ENCODE data around the gene MCAT. TPM values are rescaled to one million over a fixed set of nuclear protein-coding genes. Genes with fewer than 3 reads are reported as not detected.

The MCAT gene
- total and polyA plus RNA-seq, 2 of the 4 experiments (the other 2 are of a cell fraction) = 7.3 to 19.7 TPM

- TF ChIP-seq MAFK (IDR thresholded peaks at IDR 0.05; ENCODE audit: low read depth, low read length) = no peak
- no peak for TF ChIP-seq RAD21 (IDR thresholded peaks at IDR 0.05; ENCODE audit: low read length)
- no peak for TF ChIP-seq CTCF (conservative IDR thresholded peaks at IDR 0.05; ENCODE audit: low read depth, low read length)
- TF ChIP-seq NFE2L2 (IDR thresholded peaks at IDR 0.05; ENCODE audit: low read depth, low read length) = no peak
- no peak for TF ChIP-seq MAZ (IDR thresholded peaks at IDR 0.05; ENCODE audit: borderline replicate concordance, low read depth, low read length)
- no peak for TF ChIP-seq CEBPB (IDR thresholded peaks at IDR 0.05; ENCODE audit: low read depth, low read length)
- TF ChIP-seq RCOR1 (IDR thresholded peaks at IDR 0.05; ENCODE audit: insufficient replicate concordance, low read length) = no peak
- TF ChIP-seq SMC3 (IDR thresholded peaks at IDR 0.05; ENCODE audit: low read depth, low read length) = no peak
- no peak for TF ChIP-seq RFX5 (IDR thresholded peaks at IDR 0.05; ENCODE audit: low read depth, low read length)
- TF ChIP-seq FOS (IDR thresholded peaks at IDR 0.05; ENCODE audit: low read depth, low read length) = no peak
- no peak for TF ChIP-seq MXI1 (IDR thresholded peaks at IDR 0.05; ENCODE audit: borderline replicate concordance, low read depth, low read length)
- no peak for TF ChIP-seq POLR2A (IDR thresholded peaks at IDR 0.05; ENCODE audit: low read depth, low read length)
- Histone ChIP-seq H2BK5ac (ENCODE audit: low read depth, low read length, poor library complexity, severe bottlenecking) (no peak overlapping the region), H2AK9ac (replicated peaks; ENCODE audit: low read depth, low read length, poor library complexity) (no peak overlapping the region), H2BK20ac (ENCODE audit: low read depth, low read length) (no peak overlapping the region), H3K14ac (replicated peaks; ENCODE audit: low read depth, low read length) (no peak overlapping the region), H2AFZ (replicated peaks; ENCODE audit: low read length, poor library complexity) (no peak overlapping the region), H3K36me3 (ENCODE audit: control insufficient read depth, insufficient read depth, low read length) (peaks cover 38% of the 10 kb centered on the region), H2AK5ac (ENCODE audit: low read depth, low read length) (no peak overlapping the region), H3K79me1 (ENCODE audit: low read depth in 1 of 2, low read length in 2 of 2) (peaks cover 0 to 5% of the 10 kb centered on the region in 2 experiments; a peak in 1 of 4 replicates), H4K5ac (ENCODE audit: low read depth, low read length) (no peak overlapping the region), H2BK120ac (ENCODE audit: low read depth, low read length) (no peak overlapping the region), H3K9me1 (ENCODE audit: insufficient read depth, low read length) (no peaks in the 10 kb centered on the region), H3K23ac (ENCODE audit: low read depth, low read length) (no peak overlapping the region), H4K8ac (ENCODE audit: low read depth in 2 of 2, low read length in 2 of 2) (no peak overlapping the region), H3K18ac (ENCODE audit: low read depth, low read length) (no peak overlapping the region), H3K4me1 (ENCODE audit: control insufficient read depth, insufficient read depth, low read length) (no peaks in the 10 kb centered on the region), H3K9ac (ENCODE audit: low read depth, low read length) (no peak overlapping the region), H3K4me3 (ENCODE audit: insufficient read depth, low read depth, low read length) (no peak overlapping the region), H4K20me1 (ENCODE audit: insufficient read depth, low read length) (no peaks in the 10 kb centered on the region; the same call in 1 of the 2 replicates), H3K4me2 (ENCODE audit: low read depth, low read length) (no peak overlapping the region), H3K56ac (ENCODE audit: extremely low read depth, insufficient read depth, low read length) (no peak overlapping the region), H2BK15ac (ENCODE audit: low read depth, low read length) (no peak overlapping the region), H3K27ac (ENCODE audit: insufficient read depth, low read length) (no peak overlapping the region), H4K91ac (ENCODE audit: insufficient read depth, low read depth, low read length) (no peak overlapping the region), H3K4ac (ENCODE audit: low read depth, low read length) (no peak overlapping the region), H3K9me3 (ENCODE audit: control insufficient read depth, insufficient read depth, low read length) (no peaks in the 10 kb centered on the region), H3K27me3 (ENCODE audit: control insufficient read depth, insufficient read depth, low read length) (no peaks in the 10 kb centered on the region)
- BruUV-seq (replicated peaks) = no TSS peak
- dilution Hi-C loops (cut with HindIII; ENCODE audit: low sequenced_read_pairs, unreplicated experiment) = no loop called here
- in situ Hi-C loops (cut with MboI; ENCODE audit: low sequenced_read_pairs) = no loop called here
- no peak for ATAC-seq (ENCODE audit: low read depth)
- DNase-seq = no peak
- intact Hi-C loops (cut with micrococcal nuclease) = no loop called here
- WGBS, 2 experiments (ENCODE audit: extremely low coverage in 2 of 2, insufficient read length in 1 of 2) = 72% methylated on average over 5 of the region's 9 CpGs; no CpG with 5 or more reads in 1 of the 2 experiments
- ChIA-PET POLR2A (ENCODE audit: unreplicated experiment) (no interaction called here), CTCF (interaction anchor here (0.7 kb wide), 1 partner anchor 688 kb away, joined by 3 read pairs; no protein-coding TSS in a partner anchor)
Observed at GRCh38 chr22:43133401-43133800, 9.8 kb downstream of the MCAT start.

All from IMR-90 (cell line).